Activated CD8-positive, alpha-beta memory T cell treated with anti-CD3 and anti-CD28 coated beads for 24 hours (primary cell): ENCODE data around the gene HYLS1.
A peak's percentile ranks its signal among the peaks of the same experiment; 100 is the strongest.

Source experiments
- DNase-seq: peaks from one replicate; pipeline ENCODE4 v3.0.0-alpha.2; 2020

Gene HYLS1

GRCh38 chr11:125935056-125935455 lies 47.6 kb downstream of the HYLS1 start:
- no peak for DNase-seq

GRCh38 chr11:125935618-125936199 lies 48.2 kb downstream of the HYLS1 start:
- DNase-seq = no peak

GRCh38 chr11:125938418-125938817 lies 51.0 kb downstream of the HYLS1 start:
- DNase-seq = peak; percentile 56

GRCh38 chr11:125939081-125939521 lies 51.6 kb downstream of the HYLS1 start:
- peak; percentile 44 for DNase-seq

GRCh38 chr11:125940145-125940544 lies 52.7 kb downstream of the HYLS1 start:
- no peak for DNase-seq

- peak; percentile 37 for DNase-seq
These were observed 53.8 kb downstream of the HYLS1 start for GRCh38 chr11:125941267-125941618.

- DNase-seq = peak; percentile 68
These were observed 54.4 kb downstream of the HYLS1 start for GRCh38 chr11:125941619-125942611.

GRCh38 chr11:125942771-125943428 lies 55.4 kb downstream of the HYLS1 start:
- peak; percentile 45 for DNase-seq

- DNase-seq = no peak
These were observed 56.3 kb downstream of the HYLS1 start for GRCh38 chr11:125943661-125944349.

GRCh38 chr11:125944350-125945010 lies 57.0 kb downstream of the HYLS1 start:
- peak; percentile 48 for DNase-seq

- DNase-seq = no peak
These were observed 57.7 kb downstream of the HYLS1 start for GRCh38 chr11:125945011-125945796.

GRCh38 chr11:125945797-125946520 lies 58.5 kb downstream of the HYLS1 start, which contains the start of gene VSIG10L2:
VSIG10L2 (plus strand) TSS chr11:125946044; CDS start chr11:125946056, 12 bp downstream.
- peak; percentile 47 for DNase-seq

GRCh38 chr11:125946712-125947418 lies 59.4 kb downstream of the HYLS1 start:
- peak; percentile 42 for DNase-seq

GRCh38 chr11:125947419-125948277 lies 60.2 kb downstream of the HYLS1 start:
- no peak for DNase-seq

- DNase-seq = no peak
These were observed 61.0 kb downstream of the HYLS1 start for GRCh38 chr11:125948278-125949051.

- DNase-seq = no peak
These were observed 62.1 kb downstream of the HYLS1 start for GRCh38 chr11:125949271-125950177.

- no peak for DNase-seq
These were observed 62.7 kb downstream of the HYLS1 start for GRCh38 chr11:125950178-125950490.
